Right atrium auricular region (tissue), 2 donors: ENCODE results near the gene ENOPH1. TPM values are rescaled to one million over a fixed set of nuclear protein-coding genes. Genes with fewer than 3 reads are reported as not detected.

Source experiments
- DNase-seq: peaks from one replicate; pipeline ENCODE4 v3.0.0-alpha.2; 2019; ENCODE audit warnings: low spot score
- H3K27ac ChIP-seq, 2 donors: fragments of 200-600 bp; sonication (generic); 1 replicate in 1 of 2; 2 replicates in 1 of 2; pipeline ENCODE4 v1.5.1; 2016 to 2019
- H3K27me3 ChIP-seq, 2 donors: fragments of 200-600 bp; sonication (generic); one replicate each; pipeline versions ENCODE4 v1.5.1 to v1.6.0; 2017 to 2019
- H3K36me3 ChIP-seq: fragments of 200-600 bp; sonication (generic); one replicate; pipeline ENCODE4 v1.5.1; 2016
- H3K4me1 ChIP-seq, 2 donors: fragments of 200-600 bp; sonication (generic); one replicate each; pipeline versions ENCODE4 v1.5.1 to v1.6.0; 2017 to 2019
- H3K4me3 ChIP-seq, 2 donors: fragments of 200-600 bp; sonication (generic); 1 replicate in 1 of 2; 2 replicates in 1 of 2; pipeline ENCODE4 v1.5.1; 2017 to 2019; ENCODE audit warnings: mild to moderate bottlenecking in 1 of 2, moderate library complexity in 1 of 2
- H3K9me3 ChIP-seq, 2 donors: fragments of 200-600 bp; sonication (generic); one replicate each; pipeline ENCODE4 v1.5.1; 2019
- total RNA-seq, 2 donors: library from RNA; depleted of rRNA; stranded (reverse); fragments of >200 nt; gene quantifications; one replicate each; pipeline ENCODE4 v1.1.0, GENCODE V29; 2016
- TF ChIP-seq, protein P1 (sequence below), 2 donors: fragments of 200-600 bp; sonication (generic); IDR thresholded peaks; one replicate each; pipeline ENCODE4 v1.5.1; 2019; ENCODE audit warnings: antibody characterized with exemption in 2 of 2

ENOPH1 gene
- total RNA-seq, 2 donors from 2014 or later = 15.0 to 16.6 TPM

DNA sequence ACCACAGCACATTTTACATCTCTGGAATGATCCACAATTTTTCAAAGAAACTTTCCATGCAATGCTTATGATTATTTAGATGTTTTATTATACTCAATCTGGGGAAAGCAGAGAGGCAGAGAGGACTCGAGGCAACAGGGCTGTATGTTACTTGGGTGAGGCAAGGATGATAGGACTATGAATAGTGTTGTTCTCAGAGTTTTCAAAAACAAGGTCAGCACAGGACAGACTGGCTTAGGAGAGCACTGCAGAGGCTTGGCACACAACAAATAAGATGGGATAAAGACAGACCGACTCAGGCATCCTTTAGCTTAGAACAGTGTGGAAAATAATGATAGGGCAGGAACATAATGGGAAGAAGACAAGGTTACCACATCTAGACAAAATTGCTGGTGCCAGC, 66.0 kb downstream of the ENOPH1 start:
- no peaks in the 10 kb centered on the region for H3K27me3 ChIP-seq

DNA sequence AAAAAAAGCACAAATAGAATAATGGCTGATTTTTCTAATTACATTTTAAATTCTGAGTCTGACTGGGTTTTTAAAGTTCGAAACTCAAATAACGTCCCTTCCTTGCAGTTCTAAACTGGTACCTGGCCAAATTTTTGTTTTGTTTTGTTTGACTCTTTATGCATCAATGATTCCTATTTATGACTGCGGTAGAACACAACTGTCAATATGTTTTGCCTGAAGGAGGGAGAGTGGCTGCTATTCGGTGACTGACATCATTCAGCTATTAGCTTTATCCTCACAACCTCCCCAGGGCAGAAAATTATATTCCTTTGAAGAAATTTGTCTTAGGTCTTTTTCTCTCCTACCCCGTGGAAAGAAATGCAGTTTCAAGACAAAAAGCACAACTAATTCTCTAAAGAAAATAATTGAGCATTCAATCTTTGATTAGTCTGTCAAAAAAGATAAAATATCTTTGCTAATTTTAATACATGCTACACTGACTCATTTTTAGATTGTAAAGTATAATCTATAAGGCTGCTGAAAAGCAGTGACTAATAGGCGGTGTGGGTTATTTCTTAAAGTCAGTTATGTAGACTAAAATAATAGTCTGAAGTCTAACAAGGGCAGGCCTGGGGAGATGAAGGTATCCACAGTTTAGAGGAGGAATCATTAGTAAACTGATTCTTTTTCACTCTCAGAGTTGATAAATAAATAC, 69.5 kb downstream of the ENOPH1 start:
- H3K9me3 ChIP-seq = no peaks in the 10 kb centered on the region
- no peaks in the 10 kb centered on the region for H3K4me1 ChIP-seq
- no peak for DNase-seq
- no peak overlapping the region for H3K27ac ChIP-seq
- H3K4me3 ChIP-seq = no peak overlapping the region
- no peaks in the 10 kb centered on the region for H3K36me3 ChIP-seq
- TF ChIP-seq, protein P1, sequence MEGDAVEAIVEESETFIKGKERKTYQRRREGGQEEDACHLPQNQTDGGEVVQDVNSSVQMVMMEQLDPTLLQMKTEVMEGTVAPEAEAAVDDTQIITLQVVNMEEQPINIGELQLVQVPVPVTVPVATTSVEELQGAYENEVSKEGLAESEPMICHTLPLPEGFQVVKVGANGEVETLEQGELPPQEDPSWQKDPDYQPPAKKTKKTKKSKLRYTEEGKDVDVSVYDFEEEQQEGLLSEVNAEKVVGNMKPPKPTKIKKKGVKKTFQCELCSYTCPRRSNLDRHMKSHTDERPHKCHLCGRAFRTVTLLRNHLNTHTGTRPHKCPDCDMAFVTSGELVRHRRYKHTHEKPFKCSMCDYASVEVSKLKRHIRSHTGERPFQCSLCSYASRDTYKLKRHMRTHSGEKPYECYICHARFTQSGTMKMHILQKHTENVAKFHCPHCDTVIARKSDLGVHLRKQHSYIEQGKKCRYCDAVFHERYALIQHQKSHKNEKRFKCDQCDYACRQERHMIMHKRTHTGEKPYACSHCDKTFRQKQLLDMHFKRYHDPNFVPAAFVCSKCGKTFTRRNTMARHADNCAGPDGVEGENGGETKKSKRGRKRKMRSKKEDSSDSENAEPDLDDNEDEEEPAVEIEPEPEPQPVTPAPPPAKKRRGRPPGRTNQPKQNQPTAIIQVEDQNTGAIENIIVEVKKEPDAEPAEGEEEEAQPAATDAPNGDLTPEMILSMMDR (IDR thresholded peaks at IDR 0.05) = no peak
- H3K27me3 ChIP-seq = no peaks in the 10 kb centered on the region

More for the DNA sequence above, 66.0 kb downstream of the ENOPH1 start:
- no peak overlapping the region for H3K27ac ChIP-seq
- H3K4me3 ChIP-seq = no peak overlapping the region
- no peaks in the 10 kb centered on the region for H3K4me1 ChIP-seq
- H3K9me3 ChIP-seq = no peaks in the 10 kb centered on the region
- TF ChIP-seq, protein P1 (IDR thresholded peaks at IDR 0.05) = no peak
- no peaks in the 10 kb centered on the region for H3K36me3 ChIP-seq
- no peak for DNase-seq

- Histone ChIP-seq H3K4me1 (no peaks in the 10 kb centered on the region), H3K27ac (no peak overlapping the region), H3K36me3 (no peaks in the 10 kb centered on the region), H3K27me3 (no peaks in the 10 kb centered on the region), H3K4me3 (no peak overlapping the region), H3K9me3 (no peaks in the 10 kb centered on the region)
- no peak for DNase-seq
- TF ChIP-seq, protein P1 (IDR thresholded peaks at IDR 0.05) = no peak
Measured at GRCh38 chr4:82500435-82501153, 70.2 kb downstream of the ENOPH1 start.

GRCh38 chr4:82501154-82501442, 70.7 kb downstream of the ENOPH1 start:
- Histone ChIP-seq H3K4me3 (no peak overlapping the region), H3K4me1 (no peaks in the 10 kb centered on the region), H3K27ac (no peak overlapping the region), H3K27me3 (no peaks in the 10 kb centered on the region), H3K9me3 (no peaks in the 10 kb centered on the region), H3K36me3 (no peaks in the 10 kb centered on the region)
- no peak for DNase-seq
- TF ChIP-seq, protein P1 (IDR thresholded peaks at IDR 0.05) = no peak

- Histone ChIP-seq H3K27ac (no peak overlapping the region), H3K4me3 (no peak overlapping the region), H3K36me3 (no peaks in the 10 kb centered on the region), H3K4me1 (no peaks in the 10 kb centered on the region), H3K9me3 (no peaks in the 10 kb centered on the region), H3K27me3 (no peaks in the 10 kb centered on the region)
- no peak for DNase-seq
- TF ChIP-seq, protein P1 (IDR thresholded peaks at IDR 0.05) = no peak
Measured at GRCh38 chr4:82508011-82508410, 77.6 kb downstream of the ENOPH1 start.
